GM19438 (cell line): ENCODE data around the gene BCAR3.
"Not testable (repeated sequence)": the region's sequence is repeated elsewhere in the genome, so short reads cannot be mapped to it uniquely, and the experiment has no call there.

Experiments
- ATAC-seq: cut with Tn5 transposase; IDR thresholded peaks from one replicate; pipeline ENCODE4 v1.9.1; 2021; ENCODE audit warnings: low read depth; ENCODE audit not compliant: unreplicated experiment

The BCAR3 gene

DNA sequence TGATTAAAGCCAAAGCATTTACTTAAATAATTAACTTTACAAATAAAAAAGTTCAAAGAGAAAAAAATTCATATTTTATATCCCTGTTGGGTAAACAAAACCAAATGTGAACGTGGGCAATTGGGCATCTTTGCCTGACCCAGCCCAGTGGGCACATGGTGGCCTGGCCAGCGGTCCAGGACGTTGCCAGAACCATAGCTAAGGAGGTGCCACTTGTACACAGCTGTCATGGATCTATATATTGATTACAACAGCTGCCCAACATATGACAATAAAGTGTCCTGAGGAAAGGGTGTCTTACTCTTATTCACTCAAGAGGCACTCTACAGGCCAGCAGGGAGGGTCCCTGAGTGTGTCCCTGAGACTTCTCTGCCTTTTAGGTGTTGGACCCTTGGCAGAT lies 78.5 kb downstream of the BCAR3 start:
- no peak for ATAC-seq

- no peak for ATAC-seq
Measured at GRCh38 chr1:93602101-93602500, 79.5 kb downstream of the BCAR3 start.

GRCh38 chr1:93601686-93602085 lies 80.0 kb downstream of the BCAR3 start:
- ATAC-seq = no peak

- no peak for ATAC-seq
Measured at GRCh38 chr1:93600663-93601062, 81.0 kb downstream of the BCAR3 start.

GRCh38 chr1:93599479-93599878 lies 82.2 kb downstream of the BCAR3 start:
- ATAC-seq = no peak

GRCh38 chr1:93598861-93599439 lies 82.7 kb downstream of the BCAR3 start:
- no peak for ATAC-seq

DNA sequence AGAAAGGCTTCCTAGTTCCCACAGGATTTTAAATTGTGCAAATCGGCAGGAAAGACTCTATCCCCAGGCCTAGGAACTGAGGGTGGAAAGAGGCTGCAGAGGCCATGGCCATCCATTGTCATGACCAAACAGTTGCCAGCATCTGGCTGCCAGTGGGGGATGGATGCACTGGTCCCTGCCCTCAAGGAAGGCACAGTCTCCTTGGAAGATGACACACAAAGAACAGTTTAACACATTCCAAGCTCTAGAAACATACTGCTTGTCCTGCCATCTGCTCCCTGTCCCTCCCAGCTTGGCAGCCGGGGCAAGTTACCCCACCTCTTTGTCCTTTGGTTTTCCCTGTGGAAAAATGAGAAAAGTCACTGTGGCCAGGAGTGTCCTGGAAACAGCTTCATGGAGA lies 83.2 kb downstream of the BCAR3 start:
- ATAC-seq = no peak

- no peak for ATAC-seq
Measured at GRCh38 chr1:93597709-93598108, 83.9 kb downstream of the BCAR3 start.

- ATAC-seq = no peak
Measured at GRCh38 chr1:93596329-93597089, 85.1 kb downstream of the BCAR3 start.

DNA sequence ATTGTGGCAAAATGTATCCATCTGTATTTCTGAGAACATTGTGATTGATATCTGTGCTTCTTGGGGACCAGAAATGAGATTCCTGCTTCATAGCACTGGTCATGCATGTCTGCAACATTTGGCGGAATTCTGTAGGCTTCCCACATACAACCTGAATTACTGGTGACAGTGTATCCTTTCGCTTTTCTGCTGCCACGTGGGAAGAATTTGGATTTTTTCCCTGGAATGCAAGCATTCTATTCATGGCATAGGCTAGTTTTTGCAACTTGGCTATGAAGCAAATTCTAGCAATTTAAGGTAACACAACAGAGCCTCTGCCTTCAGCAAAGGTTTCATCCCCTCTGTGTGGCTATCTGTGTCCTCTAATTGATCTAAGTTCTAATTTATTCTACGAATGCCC lies 85.9 kb downstream of the BCAR3 start:
- ATAC-seq = no peak

DNA sequence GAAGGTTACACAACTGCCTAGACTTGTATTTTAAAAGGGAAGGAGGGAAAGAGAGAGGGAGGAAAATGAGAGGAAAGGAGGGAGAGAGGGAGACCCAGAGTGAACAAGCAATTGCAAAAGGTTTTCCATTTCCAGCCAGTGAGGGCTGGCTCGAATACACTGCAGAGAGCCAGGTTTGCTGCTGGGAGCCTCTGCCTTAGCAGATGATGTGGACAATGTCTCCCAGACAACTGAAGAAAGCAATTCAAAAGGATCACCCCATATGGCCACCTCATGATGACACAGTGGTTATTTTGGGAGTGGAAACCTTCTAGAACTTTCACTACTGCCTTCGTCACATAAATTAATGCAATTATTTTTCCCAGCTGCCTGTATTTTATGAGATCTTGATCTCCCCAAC lies 86.4 kb downstream of the BCAR3 start:
- ATAC-seq = no peak

DNA sequence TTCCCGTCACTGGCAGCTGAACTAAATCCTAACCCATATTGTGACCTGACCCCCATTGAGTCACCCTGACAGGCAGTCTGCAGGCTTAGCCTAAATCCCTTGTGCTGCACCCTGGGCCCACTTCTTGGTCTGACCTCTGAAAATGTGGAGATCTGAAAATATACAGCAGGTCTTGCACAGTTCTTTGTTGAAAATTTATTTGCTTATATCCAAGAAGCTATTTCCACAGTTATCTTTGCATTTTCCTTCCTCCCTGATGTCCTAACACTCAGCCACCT lies 87.1 kb downstream of the BCAR3 start:
- no peak for ATAC-seq

DNA sequence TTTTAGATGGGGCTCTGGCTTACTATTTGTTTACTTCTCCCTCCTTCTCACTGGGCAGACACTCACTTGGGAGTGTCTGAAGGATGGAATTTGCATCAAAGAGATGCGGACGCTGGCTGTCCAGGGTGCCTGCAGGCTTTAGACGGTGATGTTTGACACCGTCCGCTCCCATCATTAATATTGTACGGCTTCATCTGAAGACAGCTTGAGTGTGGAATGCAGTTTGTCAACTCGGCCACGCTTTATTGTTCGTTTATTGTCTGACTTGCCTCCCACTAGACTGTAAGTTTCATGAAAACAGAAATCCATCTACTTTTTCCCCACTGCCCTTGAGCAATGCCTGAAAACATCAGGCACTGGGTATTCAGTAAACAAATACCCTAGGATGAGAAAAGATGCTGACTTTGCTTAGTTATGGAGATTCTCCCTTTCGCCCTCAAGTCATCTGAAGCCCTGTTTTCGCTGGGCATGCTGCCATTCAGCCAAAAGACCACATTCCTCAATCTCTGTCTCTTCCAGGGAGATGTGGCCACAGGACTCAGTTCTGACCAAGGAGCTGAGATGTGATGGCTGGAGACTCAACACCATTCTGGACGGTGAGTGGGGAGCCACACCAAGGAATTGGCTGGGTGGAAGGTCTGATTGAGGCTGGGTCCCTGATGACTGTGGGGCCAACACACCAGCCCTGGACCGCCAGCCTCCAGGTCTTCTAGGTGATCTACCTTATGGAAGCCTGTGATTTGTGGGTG lies 87.6 kb downstream of the BCAR3 start:
- ATAC-seq = no peak

- ATAC-seq = no peak
Measured at GRCh38 chr1:93592551-93592949, 89.1 kb downstream of the BCAR3 start.

DNA sequence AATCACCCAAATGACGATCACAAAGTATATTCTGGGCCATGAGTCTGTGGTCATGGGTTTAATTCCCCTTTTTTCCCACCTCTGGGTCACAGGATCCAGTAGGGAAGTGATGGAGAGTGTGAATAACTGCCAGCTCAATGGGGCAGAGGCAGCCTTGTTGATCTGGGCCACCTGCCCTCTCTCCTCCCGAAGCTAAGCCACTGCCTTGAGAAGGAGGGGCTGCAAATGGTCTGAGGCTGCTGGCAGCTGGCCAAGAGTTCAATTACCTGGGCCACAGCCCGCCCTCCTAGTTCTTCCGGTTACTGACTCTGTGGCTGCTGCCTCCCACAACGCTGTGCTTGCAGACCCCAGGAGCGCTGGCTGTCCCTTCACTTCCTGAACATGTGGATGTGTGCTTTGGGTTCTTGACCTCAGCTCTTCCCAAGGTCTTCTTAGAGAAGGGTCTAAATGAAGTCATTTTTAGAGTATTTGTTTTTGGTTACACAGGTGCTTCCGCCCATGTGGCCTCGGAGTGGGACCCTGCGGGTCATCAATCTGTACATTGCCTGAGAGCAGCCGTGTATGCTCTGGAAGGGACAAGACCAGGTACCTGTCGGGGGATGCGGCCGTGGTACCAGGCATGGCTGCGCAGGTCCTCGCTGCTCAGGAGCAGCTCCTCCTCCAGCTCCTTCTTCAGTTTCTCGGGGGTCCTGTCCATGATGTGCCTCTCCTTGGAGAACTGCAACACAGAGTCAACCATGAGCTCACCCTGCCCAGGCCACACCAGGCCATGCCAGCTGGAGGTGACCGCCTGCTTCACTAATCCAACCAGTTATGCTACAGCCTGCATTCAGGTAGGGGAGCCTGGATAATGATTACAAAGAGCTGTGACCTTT lies 89.7 kb downstream of the BCAR3 start:
- ATAC-seq = peak; percentile 93

- not testable (repeated sequence) for ATAC-seq
Measured at GRCh38 chr1:93591291-93591675, 90.4 kb downstream of the BCAR3 start.

DNA sequence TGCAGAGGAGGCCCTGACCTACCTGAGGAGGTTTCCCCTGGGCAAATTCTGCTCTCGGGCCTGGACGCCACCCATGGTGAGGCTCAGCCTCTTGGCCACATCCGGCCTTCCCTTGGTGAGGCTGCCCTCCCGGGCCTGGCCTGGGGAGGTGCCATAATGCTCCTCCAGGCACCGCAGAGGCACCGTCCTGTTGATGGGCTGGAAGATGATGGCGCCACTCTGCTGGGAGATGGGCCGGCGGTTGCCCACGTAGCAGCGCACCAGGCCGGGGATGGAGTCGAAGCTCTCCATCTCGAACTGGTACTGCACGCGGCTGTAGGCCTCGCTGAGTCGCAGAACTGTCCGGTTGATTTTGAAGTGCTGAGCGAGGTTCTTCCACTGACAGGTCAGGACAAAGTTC lies 92.7 kb downstream of the BCAR3 start:
- no peak for ATAC-seq

DNA sequence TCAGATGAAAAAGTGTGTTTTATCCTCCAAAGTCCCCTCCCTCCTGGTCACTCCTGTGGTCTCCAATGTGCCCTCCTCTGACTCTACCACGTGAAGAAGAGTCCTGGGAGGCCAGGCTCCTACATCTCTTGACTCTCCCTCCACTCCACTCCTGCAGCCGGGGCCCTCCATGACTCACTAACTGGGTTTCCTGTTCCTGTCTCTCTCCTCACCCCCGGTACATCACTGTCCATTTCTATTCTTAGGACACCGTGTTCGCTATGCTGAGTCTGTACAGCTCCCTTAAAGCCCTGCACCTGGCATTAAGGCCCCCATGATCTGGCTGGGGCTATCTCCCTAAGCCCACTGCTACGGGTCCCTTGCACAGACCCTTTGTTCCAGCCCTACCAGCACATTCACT lies 93.4 kb downstream of the BCAR3 start:
- no peak for ATAC-seq

- no peak for ATAC-seq
Measured at GRCh38 chr1:93587354-93587753, 94.3 kb downstream of the BCAR3 start.

GRCh38 chr1:93585059-93585966 lies 96.3 kb downstream of the BCAR3 start:
- no peak for ATAC-seq
